ENCODE measurements around the gene NBEAL2. TPM values are rescaled to one million over a fixed set of nuclear protein-coding genes. Genes with fewer than 3 reads are reported as not detected.

Gene NBEAL2
- total and polyA plus RNA-seq, 10 of the 15 experiments (the other 5 are each of a cell fraction or from before 2014, with no cell fraction given), result 0.07 to 127 (median 29.4) TPM

- WGBS (ENCODE audit: insufficient coverage, insufficient replicate concordance, low lambda C conversion rate, missing lambda C conversion rate), result 47% methylated on average over 2 of the region's 2 CpGs
- in situ Hi-C loops (cut with MboI), result no loop called here
These were observed 13.8 kb downstream of the NBEAL2 start for GRCh38 chr3:46993292-46993691.

GRCh38 chr3:46993986-46994385, 14.5 kb downstream of the NBEAL2 start:
- ChIA-PET SMC1A (ENCODE audit: uncharacterized antibody, unreplicated experiment) (interaction anchor here (0.6 to 1.1 kb wide), 3 partner anchors 28 to 71 kb away, joined by 3 read pairs; no protein-coding TSS in a partner anchor), RAD21 (ENCODE audit: unreplicated experiment) (interaction anchor here (1.2 kb wide), 1 partner anchor 18 kb away, joined by 3 read pairs; the partner anchor contains the start of gene CCDC12), CTCF (interaction anchor here (1.0 to 1.1 kb wide), 3 partner anchors 23 to 146 kb away, joined by 3 read pairs; no protein-coding TSS in a partner anchor), POLR2A (interaction anchor here (0.6 to 1.8 kb wide), 2 partner anchors 16 to 18 kb away, joined by 6 read pairs; no protein-coding TSS in a partner anchor)
- no peak overlapping the region for H2AFZ ChIP-seq (ENCODE audit: control insufficient read depth, low read depth, low read length)
- 79% methylated on average over 7 of the region's 7 CpGs for WGBS (ENCODE audit: insufficient coverage, insufficient replicate concordance, low lambda C conversion rate, missing lambda C conversion rate)
- no TSS peak for BruUV-seq (replicated peaks)
- no peak overlapping the region for H3K27ac ChIP-seq (ENCODE audit: control insufficient read depth, insufficient read depth)
- intact Hi-C loops (cut with micrococcal nuclease; ENCODE audit: unreplicated experiment) (no loop called here), in situ Hi-C loops (cut with MboI) (no loop called here)
- H3K4me2 ChIP-seq (ENCODE audit: control insufficient read depth, insufficient read depth), result no peak overlapping the region
- DNase-seq (ENCODE audit: low read depth, low spot score) (no peak), ATAC-seq (no peak), FAIRE-seq (no peak)
- peaks cover 28% of the 10 kb centered on the region for H3K4me1 ChIP-seq (ENCODE audit: control insufficient read depth, insufficient read depth, low read length)
- no peak overlapping the region for H3K9ac ChIP-seq (ENCODE audit: control insufficient read depth, insufficient read depth, low read length)
- no peaks in the 10 kb centered on the region for H3K9me3 ChIP-seq (replicated peaks; ENCODE audit: control insufficient read depth, insufficient read depth, low read length)
- no peaks in the 10 kb centered on the region for H4K20me1 ChIP-seq (ENCODE audit: control insufficient read depth, insufficient read depth)
- no peak overlapping the region for H3K4me3 ChIP-seq
- peaks cover 17 to 28% of the 10 kb centered on the region in 2 experiments; a peak in 3 of 4 replicates for H3K36me3 ChIP-seq (ENCODE audit: control insufficient read depth in 2 of 2, insufficient read depth in 2 of 2, low read length in 1 of 2)
- H3K79me2 ChIP-seq (ENCODE audit: control insufficient read depth, insufficient read depth, low read length), result peaks cover 12% of the 10 kb centered on the region
- no peaks in the 10 kb centered on the region for H3K27me3 ChIP-seq (replicated peaks in 1 of 2; ENCODE audit: control insufficient read depth in 2 of 2, insufficient read depth in 2 of 2, low read length in 1 of 2)
- TF ChIP-seq PBX3 (IDR thresholded peaks at IDR 0.05; ENCODE audit: insufficient replicate concordance, low read depth, low read length) (no peak), BRCA1 (IDR thresholded peaks at IDR 0.05; ENCODE audit: low read depth, low read length) (no peak), RBBP5 (conservative IDR thresholded peaks at IDR 0.05) (no peak), IRF5 (IDR thresholded peaks at IDR 0.05; ENCODE audit: borderline replicate concordance) (no peak), CHD1 (IDR thresholded peaks at IDR 0.05; ENCODE audit: low read depth, low read length) (no peak), FOXM1 (IDR thresholded peaks at IDR 0.05; ENCODE audit: low read depth, low read length) (no peak), ESRRA (IDR thresholded peaks at IDR 0.05; ENCODE audit: low read length) (no peak), SPI1 (IDR thresholded peaks at IDR 0.05; ENCODE audit: borderline replicate concordance, insufficient read depth, low read depth, low read length) (no peak), SUZ12 (IDR thresholded peaks at IDR 0.05; ENCODE audit: unreplicated experiment) (no peak), HDAC6 (IDR thresholded peaks at IDR 0.05; ENCODE audit: unreplicated experiment) (no peak)

More at GRCh38 chr3:46993292-46993691, 13.8 kb downstream of the NBEAL2 start:
- SMC1A ChIA-PET (ENCODE audit: uncharacterized antibody, unreplicated experiment), result interaction anchor here (0.6 to 1.6 kb wide), 4 partner anchors 29 to 62 kb away, joined by 3 to 6 read pairs (median 4); no protein-coding TSS in a partner anchor
- CTCF ChIA-PET, result interaction anchor here (0.9 to 1.5 kb wide), 6 partner anchors 24 to 146 kb away, joined by 3 to 6 read pairs (median 3); no protein-coding TSS in a partner anchor
- Histone ChIP-seq H2AFZ (ENCODE audit: control insufficient read depth, low read depth, low read length) (no peak overlapping the region), H3K4me1 (ENCODE audit: control insufficient read depth, insufficient read depth, low read length) (peaks cover 34% of the 10 kb centered on the region), H4K20me1 (ENCODE audit: control insufficient read depth, insufficient read depth) (no peaks in the 10 kb centered on the region), H3K9me3 (replicated peaks; ENCODE audit: control insufficient read depth, insufficient read depth, low read length) (no peaks in the 10 kb centered on the region), H3K79me2 (ENCODE audit: control insufficient read depth, insufficient read depth, low read length) (peaks cover 17% of the 10 kb centered on the region), H3K4me3 (no peak overlapping the region), H3K27ac (ENCODE audit: control insufficient read depth, insufficient read depth) (no peak overlapping the region; the same call in 1 of the 2 replicates), H3K4me2 (ENCODE audit: control insufficient read depth, insufficient read depth) (no peak overlapping the region), H3K9ac (ENCODE audit: control insufficient read depth, insufficient read depth, low read length) (no peak overlapping the region), H3K36me3 (ENCODE audit: control insufficient read depth in 2 of 2, insufficient read depth in 2 of 2, low read length in 1 of 2) (peaks cover 17 to 24% of the 10 kb centered on the region in 2 experiments; a peak in 3 of 4 replicates), H3K27me3 (replicated peaks in 1 of 2; ENCODE audit: control insufficient read depth in 2 of 2, insufficient read depth in 2 of 2, low read length in 1 of 2) (no peaks in the 10 kb centered on the region)
- FAIRE-seq (no peak), ATAC-seq (no peak), DNase-seq (ENCODE audit: low read depth, low spot score) (no peak)
- POLR2A ChIA-PET, result interaction anchor here (1.4 to 1.8 kb wide), 2 partner anchors 16 to 67 kb away, joined by 3 to 6 read pairs; no protein-coding TSS in a partner anchor
- RAD21 ChIA-PET (ENCODE audit: unreplicated experiment), result interaction anchor here (1.2 kb wide), 1 partner anchor 17 kb away, joined by 3 read pairs; the partner anchor contains the start of gene CCDC12
- TF ChIP-seq PKNOX1 (IDR thresholded peaks at IDR 0.05) (peak; percentile 36; the same call in 1 of the 2 replicates), IKZF1 (conservative IDR thresholded peaks at IDR 0.05) (no peak)
- BruUV-seq (replicated peaks), result no TSS peak
- intact Hi-C loops (cut with micrococcal nuclease; ENCODE audit: unreplicated experiment), result no loop called here

Data from GM12878 (cell line).